Measurements from ENCODE around the gene RNU11. TPM values are rescaled to one million over a fixed set of nuclear protein-coding genes. Genes with fewer than 3 reads are reported as not detected.

RNU11 gene
- total RNA-seq, 2 donors from 2014 or later = not detected

DNA sequence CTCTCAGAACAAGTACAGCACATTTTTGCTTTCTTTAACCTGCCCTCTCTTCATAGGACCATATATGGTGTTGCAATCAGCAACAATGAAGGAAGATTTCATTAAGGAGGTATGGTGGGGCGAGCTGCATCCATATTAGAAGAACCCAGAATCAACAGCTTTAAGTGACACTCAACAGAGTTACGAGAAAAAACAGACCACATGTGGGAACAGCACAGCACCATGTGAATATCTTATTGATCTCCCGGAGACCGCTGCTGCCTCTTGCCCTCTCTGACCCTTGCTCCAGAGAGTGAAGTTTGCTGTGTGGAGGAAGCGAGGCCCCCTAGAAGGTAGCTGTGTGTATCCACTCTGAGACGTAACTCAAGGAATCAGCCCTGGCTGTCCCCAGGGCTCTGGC lies 43.4 kb upstream of the RNU11 start:
- no peaks in the 10 kb centered on the region for H3K9me3 ChIP-seq
- no peak for TF ChIP-seq POLR2A (IDR thresholded peaks at IDR 0.05)
- TF ChIP-seq CTCF (IDR thresholded peaks at IDR 0.05) = no peak
- no peak for TF ChIP-seq POLR2AphosphoS5 (IDR thresholded peaks at IDR 0.05)
- H3K4me1 ChIP-seq (replicated peaks) = no peaks in the 10 kb centered on the region
- 87% methylated on average over 6 of the region's 6 CpGs for WGBS
- H3K4me3 ChIP-seq = no peak overlapping the region
- H3K27me3 ChIP-seq (replicated peaks; ENCODE audit: insufficient read depth) = no peaks in the 10 kb centered on the region
- intact Hi-C loops (cut with DNase I) = loop anchor here (5.0 to 10.0 kb wide), 3 partner anchors 198 to 350 kb away; partner anchors contain the start of gene SESN2
- DNase-seq (ENCODE audit: low spot score) = no peak
- H3K27ac ChIP-seq = no peak overlapping the region
- peaks cover 0 to 4% of the 10 kb centered on the region in 2 donors for H3K36me3 ChIP-seq

DNA sequence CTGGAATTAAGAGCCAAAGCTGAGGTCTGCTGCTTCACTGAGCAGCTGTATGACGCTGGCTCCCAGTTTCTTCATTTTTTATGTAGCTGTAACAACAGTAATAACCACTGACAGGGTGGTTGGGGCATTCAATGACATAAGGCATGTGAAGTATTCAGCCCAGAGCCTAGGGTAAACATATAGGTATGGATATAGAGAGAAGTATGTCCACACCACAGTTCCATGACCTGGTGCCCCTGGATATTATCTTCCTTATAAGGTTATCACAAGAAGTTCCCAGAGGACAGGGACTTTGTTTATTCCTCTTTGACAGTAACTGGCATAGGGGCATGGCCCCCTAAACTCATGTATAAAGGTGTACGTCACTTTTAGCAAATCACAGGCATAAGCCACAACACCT lies 41.6 kb upstream of the RNU11 start:
- Histone ChIP-seq H3K27me3 (replicated peaks; ENCODE audit: insufficient read depth) (no peaks in the 10 kb centered on the region), H3K9me3 (no peaks in the 10 kb centered on the region), H3K27ac (no peak overlapping the region), H3K4me1 (replicated peaks) (no peaks in the 10 kb centered on the region), H3K4me3 (no peak overlapping the region), H3K36me3 (peaks cover 0 to 9% of the 10 kb centered on the region in 2 donors)
- intact Hi-C loops (cut with DNase I) = loop anchor here (10.0 kb wide), 2 partner anchors 252 to 352 kb away; partner anchors contain the start of gene SESN2
- 90% methylated on average over 2 of the region's 2 CpGs for WGBS
- no peak for DNase-seq (ENCODE audit: low spot score)
- no peak for TF ChIP-seq POLR2AphosphoS5 (IDR thresholded peaks at IDR 0.05)
- TF ChIP-seq POLR2A (IDR thresholded peaks at IDR 0.05) = no peak

- intact Hi-C loops (cut with DNase I) = no loop called here
- Histone ChIP-seq H3K4me3 (no peak overlapping the region), H3K36me3 (peaks cover 0 to 15% of the 10 kb centered on the region in 2 donors), H3K4me1 (replicated peaks) (no peaks in the 10 kb centered on the region), H3K9me3 (no peaks in the 10 kb centered on the region), H3K27me3 (replicated peaks; ENCODE audit: insufficient read depth) (no peaks in the 10 kb centered on the region), H3K27ac (no peak overlapping the region)
- no peak for DNase-seq (ENCODE audit: low spot score)
- WGBS = 94% methylated on average over 5 of the region's 5 CpGs
- TF ChIP-seq POLR2A (IDR thresholded peaks at IDR 0.05) = no peak
- TF ChIP-seq POLR2AphosphoS5 (IDR thresholded peaks at IDR 0.05) = no peak
- TF ChIP-seq CTCF (IDR thresholded peaks at IDR 0.05) = no peak
Measured at GRCh38 chr1:28613175-28613574, 35.2 kb upstream of the RNU11 start.

- Histone ChIP-seq H3K4me3 (no peak overlapping the region), H3K27ac (no peak overlapping the region), H3K4me1 (replicated peaks) (no peaks in the 10 kb centered on the region), H3K27me3 (replicated peaks; ENCODE audit: insufficient read depth) (no peaks in the 10 kb centered on the region), H3K36me3 (no peaks in the 10 kb centered on the region), H3K9me3 (no peaks in the 10 kb centered on the region)
- no peak for TF ChIP-seq CTCF (IDR thresholded peaks at IDR 0.05)
- TF ChIP-seq POLR2AphosphoS5 (IDR thresholded peaks at IDR 0.05) = no peak
- no peak for TF ChIP-seq POLR2A (IDR thresholded peaks at IDR 0.05)
- WGBS = 97% methylated on average over 1 of the region's 1 CpG
- no peak for DNase-seq (ENCODE audit: low spot score)
- intact Hi-C loops (cut with DNase I) = no loop called here
Measured at GRCh38 chr1:28631713-28632112, 16.7 kb upstream of the RNU11 start.

DNA sequence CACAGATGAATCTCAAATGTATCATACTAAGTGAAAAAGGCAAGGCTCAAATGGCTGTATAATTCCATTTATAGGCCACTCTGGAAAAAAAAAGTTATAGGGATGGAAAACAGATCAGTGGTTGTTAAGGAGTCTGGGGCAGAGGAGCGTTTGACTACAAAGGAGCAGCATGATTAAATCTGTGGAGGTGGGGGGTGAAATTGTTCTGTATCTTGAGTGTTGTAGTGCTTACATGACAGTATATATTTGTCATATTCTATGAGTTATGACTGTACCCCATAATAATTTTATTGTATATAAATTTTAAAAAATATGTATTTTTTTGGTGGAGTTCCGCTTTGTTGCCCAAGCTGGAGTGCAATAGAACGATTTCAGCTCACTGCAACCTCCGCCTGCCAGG lies 15.8 kb upstream of the RNU11 start:
- 92% methylated on average over 4 of the region's 4 CpGs for WGBS
- Histone ChIP-seq H3K4me3 (no peak overlapping the region), H3K27me3 (replicated peaks; ENCODE audit: insufficient read depth) (no peaks in the 10 kb centered on the region), H3K36me3 (no peaks in the 10 kb centered on the region), H3K27ac (no peak overlapping the region), H3K4me1 (replicated peaks) (no peaks in the 10 kb centered on the region), H3K9me3 (no peaks in the 10 kb centered on the region)
- DNase-seq (ENCODE audit: low spot score) = no peak
- no peak for TF ChIP-seq POLR2A (IDR thresholded peaks at IDR 0.05)
- intact Hi-C loops (cut with DNase I) = no loop called here

GRCh38 chr1:28640766-28641165 lies 7.6 kb upstream of the RNU11 start:
- Histone ChIP-seq H3K4me3 (no peak overlapping the region), H3K27ac (no peak overlapping the region), H3K4me1 (replicated peaks) (no peaks in the 10 kb centered on the region), H3K9me3 (no peaks in the 10 kb centered on the region), H3K36me3 (no peaks in the 10 kb centered on the region), H3K27me3 (replicated peaks; ENCODE audit: insufficient read depth) (no peaks in the 10 kb centered on the region)
- 91% methylated on average over 1 of the region's 1 CpG for WGBS
- no peak for DNase-seq (ENCODE audit: low spot score)
- no peak for TF ChIP-seq CTCF (IDR thresholded peaks at IDR 0.05)
- TF ChIP-seq POLR2A (IDR thresholded peaks at IDR 0.05) = no peak
- no peak for TF ChIP-seq POLR2AphosphoS5 (IDR thresholded peaks at IDR 0.05)
- intact Hi-C loops (cut with DNase I) = loop anchor here (10.0 kb wide), 1 partner anchor 56 kb away; no protein-coding TSS in a partner anchor

All from prostate gland (tissue), 2 donors.